ENCODE data around the gene LRRC40. TPM values are rescaled to one million over a fixed set of nuclear protein-coding genes. Genes with fewer than 3 reads are reported as not detected.

Gene LRRC40
- total and polyA plus RNA-seq, 9 of the 15 experiments (the other 6 are each of a cell fraction or from before 2014, with no cell fraction given) = 16.1 to 36.2 (median 30.9) TPM

DNA sequence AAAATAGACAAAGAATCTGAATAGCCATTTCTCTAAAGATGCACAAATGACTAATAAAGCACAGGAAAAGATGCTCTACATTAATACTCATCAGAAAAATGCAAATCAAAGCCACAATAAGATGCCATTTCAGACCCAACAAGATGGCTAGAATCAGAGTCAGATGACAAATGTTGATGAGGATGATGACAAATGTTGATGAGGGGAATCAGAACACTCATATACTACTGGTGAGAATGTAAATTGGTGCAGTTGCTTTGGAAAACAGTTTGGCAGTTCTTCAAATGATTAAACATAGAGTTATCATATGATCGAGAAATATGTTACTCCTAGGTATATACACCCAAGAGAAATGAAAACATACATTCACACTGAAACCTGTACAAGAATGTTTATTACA lies 33.9 kb downstream of the LRRC40 start:
- no peak for FAIRE-seq

DNA sequence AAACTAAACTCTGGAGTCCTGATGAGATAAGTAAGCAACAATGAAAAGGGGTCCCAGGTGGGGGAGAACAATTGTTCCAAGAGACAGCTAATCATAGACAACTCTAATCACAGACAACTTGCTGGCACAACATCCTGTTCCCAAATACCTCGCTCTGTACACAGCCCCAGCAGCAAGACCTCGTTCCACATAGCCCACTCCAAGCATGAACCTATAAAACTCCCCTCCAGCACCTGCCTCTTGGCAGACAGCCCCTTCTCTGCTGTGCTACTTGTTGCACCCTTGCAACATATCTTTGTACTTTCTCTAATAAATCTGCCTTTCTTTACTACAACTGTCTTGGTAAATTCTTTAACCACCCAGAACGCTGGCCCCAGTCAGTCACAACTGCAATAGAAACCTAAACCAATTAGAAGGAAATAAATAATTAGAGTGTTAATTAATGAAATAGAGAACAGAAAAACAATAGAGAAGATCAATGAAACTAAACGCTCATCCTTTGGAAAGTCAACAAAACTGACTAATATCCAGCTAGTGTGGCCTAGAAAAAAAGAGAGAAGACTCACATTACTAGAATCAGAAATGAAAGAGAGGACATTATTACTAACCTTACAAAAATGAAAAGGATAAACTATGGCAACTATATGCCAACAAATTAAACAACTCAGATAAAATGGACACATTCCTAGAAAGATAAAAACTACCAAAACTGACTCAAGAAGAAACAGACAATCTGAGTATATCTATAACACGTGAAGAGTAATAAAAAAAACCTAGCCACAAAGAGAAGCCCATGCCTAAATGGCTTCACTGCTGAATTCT lies 36.1 kb downstream of the LRRC40 start:
- H3K9me1 ChIP-seq (ENCODE audit: control insufficient read depth, insufficient read depth, low read length) = no peaks in the 10 kb centered on the region
- H3K27ac ChIP-seq (ENCODE audit: extremely low read depth, low read depth, low read length) = no peak overlapping the region
- H3K4me2 ChIP-seq (ENCODE audit: insufficient read depth, low read length) = no peak overlapping the region
- H4K20me1 ChIP-seq (replicated peaks; ENCODE audit: control insufficient read depth, insufficient read depth, low read length) = no peaks in the 10 kb centered on the region
- ATAC-seq = no peak; the same call in 2 of the 3 replicates
- WGBS (ENCODE audit: insufficient coverage, low coverage, missing lambda C conversion rate) = 60% methylated on average over 5 of the region's 5 CpGs
- H3K79me2 ChIP-seq (ENCODE audit: control insufficient read depth, insufficient read depth, low read length) = no peaks in the 10 kb centered on the region
- H3K27me3 ChIP-seq (ENCODE audit: control insufficient read depth in 2 of 2, insufficient read depth in 2 of 2, low read length in 2 of 2) = no peaks in the 10 kb centered on the region
- FAIRE-seq = peak; percentile 23
- DNase-seq (ENCODE audit: extremely low read depth in 1 of 4, low spot score in 3 of 4) = no peak
- no peak overlapping the region for H3K9ac ChIP-seq (ENCODE audit: insufficient read depth in 1 of 2, low read depth in 2 of 2, low read length in 2 of 2)
- H3K4me3 ChIP-seq = no peak overlapping the region
- H3K4me1 ChIP-seq (replicated peaks in 1 of 2; ENCODE audit: control insufficient read depth in 2 of 2, insufficient read depth in 2 of 2, low read length in 2 of 2) = no peaks in the 10 kb centered on the region
- no peaks in the 10 kb centered on the region for H3K9me3 ChIP-seq (replicated peaks; ENCODE audit: control insufficient read depth, insufficient read depth, low read depth, low read length)
- no TSS peak for BruUV-seq (replicated peaks)
- no peak overlapping the region for H2AFZ ChIP-seq (ENCODE audit: low read depth, low read length)
- no peak for TF ChIP-seq PML (IDR thresholded peaks at IDR 0.05; ENCODE audit: low read length)
- TF ChIP-seq IFI16 (CRISPR knock-in tag; IDR thresholded peaks at IDR 0.05) = no peak
- TF ChIP-seq MYBL2 (IDR thresholded peaks at IDR 0.05; ENCODE audit: low read depth) = no peak
- no peak for TF ChIP-seq MYBL2 (CRISPR knock-in tag; IDR thresholded peaks at IDR 0.05; ENCODE audit: borderline replicate concordance)
- no peak for TF ChIP-seq ZNF282 (CRISPR knock-in tag; IDR thresholded peaks at IDR 0.05)
- no peak for TF ChIP-seq ZNF408 (CRISPR knock-in tag; IDR thresholded peaks at IDR 0.05; ENCODE audit: low read depth)
- ChIA-PET CTCF (ENCODE audit: low intra/inter-chr PET ratio) (no interaction called here), POLR2A (interaction anchor here (0.6 to 2.2 kb wide), 3 partner anchors 11 to 49 kb away, joined by 4 to 8 read pairs (median 8); no protein-coding TSS in a partner anchor)
- in situ Hi-C loops (cut with MboI) = no loop called here
- intact Hi-C loops (cut with micrococcal nuclease) = no loop called here
- H3K36me3 ChIP-seq (ENCODE audit: control insufficient read depth, insufficient read depth, low read length) = peaks cover 9% of the 10 kb centered on the region; the same call in 2 of the 3 replicates

More for the DNA sequence above, 33.9 kb downstream of the LRRC40 start:
- 81% methylated on average over 1 of the region's 1 CpG for WGBS (ENCODE audit: insufficient coverage, low coverage, missing lambda C conversion rate)
- Histone ChIP-seq H3K9ac (ENCODE audit: insufficient read depth in 1 of 2, low read depth in 2 of 2, low read length in 2 of 2) (no peak overlapping the region), H3K4me1 (replicated peaks in 1 of 2; ENCODE audit: control insufficient read depth in 2 of 2, insufficient read depth in 2 of 2, low read length in 2 of 2) (no peaks in the 10 kb centered on the region), H4K20me1 (replicated peaks; ENCODE audit: control insufficient read depth, insufficient read depth, low read length) (no peaks in the 10 kb centered on the region), H3K79me2 (ENCODE audit: control insufficient read depth, insufficient read depth, low read length) (no peaks in the 10 kb centered on the region), H3K4me3 (no peak overlapping the region), H3K36me3 (ENCODE audit: control insufficient read depth, insufficient read depth, low read length) (peaks cover 14% of the 10 kb centered on the region; the same call in 2 of the 3 replicates), H3K27ac (ENCODE audit: extremely low read depth, low read depth, low read length) (no peak overlapping the region), H3K9me1 (ENCODE audit: control insufficient read depth, insufficient read depth, low read length) (no peaks in the 10 kb centered on the region), H3K27me3 (ENCODE audit: control insufficient read depth in 2 of 2, insufficient read depth in 2 of 2, low read length in 2 of 2) (no peaks in the 10 kb centered on the region), H3K4me2 (ENCODE audit: insufficient read depth, low read length) (no peak overlapping the region), H3K9me3 (replicated peaks; ENCODE audit: control insufficient read depth, insufficient read depth, low read depth, low read length) (no peaks in the 10 kb centered on the region), H2AFZ (ENCODE audit: low read depth, low read length) (no peak overlapping the region)
- CTCF ChIA-PET (ENCODE audit: low intra/inter-chr PET ratio) = no interaction called here
- no peak for ATAC-seq
- no peak for TF ChIP-seq SMARCE1 (IDR thresholded peaks at IDR 0.05)
- in situ Hi-C loops (cut with MboI) (no loop called here), intact Hi-C loops (cut with micrococcal nuclease) (no loop called here)
- no peak for DNase-seq (ENCODE audit: extremely low read depth in 1 of 4, low spot score in 3 of 4)
- POLR2A ChIA-PET = no interaction called here
- no TSS peak for BruUV-seq (replicated peaks)
